K562 (cell line): ENCODE data around the gene KLK2. TPM values are rescaled to one million over a fixed set of nuclear protein-coding genes. Genes with fewer than 3 reads are reported as not detected.

ENCODE experiments used
- CBX3 ChIP-seq, 2 experiments: IDR thresholded peaks; 1 replicate in 1 of 2; 2 replicates in 1 of 2; pipeline ENCODE4 v1.6.1; 2012; ENCODE audit warnings: inconsistent platforms in 2 of 2, low read length in 2 of 2, borderline replicate concordance in 1 of 2, control low read depth in 1 of 2
- CREBBP ChIP-seq: IDR thresholded peaks from one replicate; pipeline ENCODE4 v1.6.1; 2012; ENCODE audit warnings: low read depth, mild to moderate bottlenecking, control low read depth, inconsistent platforms, low read length
- GATAD2A ChIP-seq: fragments of 450-650 bp; IDR thresholded peaks from 2 replicates; pipeline ENCODE4 v1.6.1; 2017
- GMEB1 ChIP-seq: fragments of 250-450 bp; sonication (Bioruptor Pico); IDR thresholded peaks from 2 replicates; pipeline ENCODE4 v1.4.0; 2020; ENCODE audit warnings: mild to moderate bottlenecking
- KAT8 ChIP-seq: fragments of 450-650 bp; IDR thresholded peaks from 2 replicates; pipeline ENCODE4 v1.6.1; 2016; ENCODE audit warnings: low read depth, mild to moderate bottlenecking
- KLF1 ChIP-seq: fragments of 450-650 bp; IDR thresholded peaks from 2 replicates; pipeline ENCODE4 v1.6.1; 2016; ENCODE audit warnings: missing genetic modification characterization, missing compliant biosample characterization
- L3MBTL2 ChIP-seq: fragments of 450-650 bp; IDR thresholded peaks from 2 replicates; pipeline ENCODE4 v1.6.1; 2016; ENCODE audit warnings: mild to moderate bottlenecking, moderate library complexity
- TBP ChIP-seq: optimal IDR thresholded peaks from 2 replicates; pipeline ENCODE3; 2011; ENCODE audit warnings: low read depth, low read length, improper control_type of control experiment
- ZBED1 ChIP-seq: IDR thresholded peaks from 2 replicates; pipeline ENCODE4 v1.6.1; 2014
- ZBTB26 ChIP-seq: fragments of 450-650 bp; formaldehyde crosslinking; IDR thresholded peaks from 2 replicates; pipeline ENCODE4 v1.4.0; 2022; ENCODE audit warnings: missing genetic modification characterization
- polyA plus RNA-seq, 8 experiments: library from polyadenylated mRNA; depleted of rRNA in 4 of 8; stranded (reverse) in 5 of 8; unstranded in 3 of 8; fragments of >200 nt; fragmentation: Nextera tagmentation in 2 of 8; fragmentation: Illumina TruSeq in 1 of 8; extraction: Ambion mirVana in 2 of 8; extraction: Trizol in 1 of 8; gene quantifications; 2 replicates each; pipeline versions ENCODE4 v1.2.1 to v1.2.3, GENCODE V29; 2011 to 2014; ENCODE audit warnings: inconsistent platforms in 1 of 8, missing spikeins in 1 of 8
- total RNA-seq, 7 experiments: library from RNA; depleted of rRNA in 6 of 7; stranded (reverse); fragments of >200 nt in 6 of 7; fragmentation: Illumina TruSeq in 2 of 7; extraction: Trizol in 2 of 7; gene quantifications; 2 replicates each; pipeline versions ENCODE4 v1.2.1 to v1.2.3, GENCODE V29; 2011 to 2021; ENCODE audit warnings: low replicate concordance in 1 of 7
- TF ChIP-seq, protein P1 (sequence below): fragments of 200-600 bp; sonication (generic); IDR thresholded peaks from one replicate; pipeline ENCODE4 v1.6.1; 2012; ENCODE audit warnings: mild to moderate bottlenecking, low read depth, low read length, inconsistent platforms
- TF ChIP-seq, protein P2 (sequence below), 2 experiments: fragments of 450-650 bp in 1 of 2; IDR thresholded peaks; 2 replicates each; pipeline ENCODE4 v1.6.1; 2011 to 2017; ENCODE audit warnings: low read depth in 2 of 2, antibody characterized with exemption in 1 of 2, borderline replicate concordance in 1 of 2, low read length in 1 of 2, mild to moderate bottlenecking in 1 of 2, mixed read lengths in 1 of 2; ENCODE audit not compliant: control insufficient read depth in 1 of 2

KLK2 gene
- total and polyA plus RNA-seq, 9 of the 15 experiments (the other 6 are each of a cell fraction or from before 2014, with no cell fraction given): 0.11 to 0.47 (median 0.23) TPM; not detected in 1

DNA sequence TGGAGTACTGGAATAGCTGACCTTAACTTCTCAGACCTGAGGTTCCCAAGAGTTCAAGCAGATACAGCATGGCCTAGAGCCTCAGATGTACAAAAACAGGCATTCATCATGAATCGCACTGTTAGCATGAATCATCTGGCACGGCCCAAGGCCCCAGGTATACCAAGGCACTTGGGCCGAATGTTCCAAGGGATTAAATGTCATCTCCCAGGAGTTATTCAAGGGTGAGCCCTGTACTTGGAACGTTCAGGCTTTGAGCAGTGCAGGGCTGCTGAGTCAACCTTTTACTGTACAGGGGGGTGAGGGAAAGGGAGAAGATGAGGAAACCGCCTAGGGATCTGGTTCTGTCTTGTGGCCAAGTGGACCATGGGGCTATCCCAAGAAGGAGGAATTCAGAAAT lies 12.2 kb upstream of the KLK2 start (continued):
- TF ChIP-seq, protein P1, sequence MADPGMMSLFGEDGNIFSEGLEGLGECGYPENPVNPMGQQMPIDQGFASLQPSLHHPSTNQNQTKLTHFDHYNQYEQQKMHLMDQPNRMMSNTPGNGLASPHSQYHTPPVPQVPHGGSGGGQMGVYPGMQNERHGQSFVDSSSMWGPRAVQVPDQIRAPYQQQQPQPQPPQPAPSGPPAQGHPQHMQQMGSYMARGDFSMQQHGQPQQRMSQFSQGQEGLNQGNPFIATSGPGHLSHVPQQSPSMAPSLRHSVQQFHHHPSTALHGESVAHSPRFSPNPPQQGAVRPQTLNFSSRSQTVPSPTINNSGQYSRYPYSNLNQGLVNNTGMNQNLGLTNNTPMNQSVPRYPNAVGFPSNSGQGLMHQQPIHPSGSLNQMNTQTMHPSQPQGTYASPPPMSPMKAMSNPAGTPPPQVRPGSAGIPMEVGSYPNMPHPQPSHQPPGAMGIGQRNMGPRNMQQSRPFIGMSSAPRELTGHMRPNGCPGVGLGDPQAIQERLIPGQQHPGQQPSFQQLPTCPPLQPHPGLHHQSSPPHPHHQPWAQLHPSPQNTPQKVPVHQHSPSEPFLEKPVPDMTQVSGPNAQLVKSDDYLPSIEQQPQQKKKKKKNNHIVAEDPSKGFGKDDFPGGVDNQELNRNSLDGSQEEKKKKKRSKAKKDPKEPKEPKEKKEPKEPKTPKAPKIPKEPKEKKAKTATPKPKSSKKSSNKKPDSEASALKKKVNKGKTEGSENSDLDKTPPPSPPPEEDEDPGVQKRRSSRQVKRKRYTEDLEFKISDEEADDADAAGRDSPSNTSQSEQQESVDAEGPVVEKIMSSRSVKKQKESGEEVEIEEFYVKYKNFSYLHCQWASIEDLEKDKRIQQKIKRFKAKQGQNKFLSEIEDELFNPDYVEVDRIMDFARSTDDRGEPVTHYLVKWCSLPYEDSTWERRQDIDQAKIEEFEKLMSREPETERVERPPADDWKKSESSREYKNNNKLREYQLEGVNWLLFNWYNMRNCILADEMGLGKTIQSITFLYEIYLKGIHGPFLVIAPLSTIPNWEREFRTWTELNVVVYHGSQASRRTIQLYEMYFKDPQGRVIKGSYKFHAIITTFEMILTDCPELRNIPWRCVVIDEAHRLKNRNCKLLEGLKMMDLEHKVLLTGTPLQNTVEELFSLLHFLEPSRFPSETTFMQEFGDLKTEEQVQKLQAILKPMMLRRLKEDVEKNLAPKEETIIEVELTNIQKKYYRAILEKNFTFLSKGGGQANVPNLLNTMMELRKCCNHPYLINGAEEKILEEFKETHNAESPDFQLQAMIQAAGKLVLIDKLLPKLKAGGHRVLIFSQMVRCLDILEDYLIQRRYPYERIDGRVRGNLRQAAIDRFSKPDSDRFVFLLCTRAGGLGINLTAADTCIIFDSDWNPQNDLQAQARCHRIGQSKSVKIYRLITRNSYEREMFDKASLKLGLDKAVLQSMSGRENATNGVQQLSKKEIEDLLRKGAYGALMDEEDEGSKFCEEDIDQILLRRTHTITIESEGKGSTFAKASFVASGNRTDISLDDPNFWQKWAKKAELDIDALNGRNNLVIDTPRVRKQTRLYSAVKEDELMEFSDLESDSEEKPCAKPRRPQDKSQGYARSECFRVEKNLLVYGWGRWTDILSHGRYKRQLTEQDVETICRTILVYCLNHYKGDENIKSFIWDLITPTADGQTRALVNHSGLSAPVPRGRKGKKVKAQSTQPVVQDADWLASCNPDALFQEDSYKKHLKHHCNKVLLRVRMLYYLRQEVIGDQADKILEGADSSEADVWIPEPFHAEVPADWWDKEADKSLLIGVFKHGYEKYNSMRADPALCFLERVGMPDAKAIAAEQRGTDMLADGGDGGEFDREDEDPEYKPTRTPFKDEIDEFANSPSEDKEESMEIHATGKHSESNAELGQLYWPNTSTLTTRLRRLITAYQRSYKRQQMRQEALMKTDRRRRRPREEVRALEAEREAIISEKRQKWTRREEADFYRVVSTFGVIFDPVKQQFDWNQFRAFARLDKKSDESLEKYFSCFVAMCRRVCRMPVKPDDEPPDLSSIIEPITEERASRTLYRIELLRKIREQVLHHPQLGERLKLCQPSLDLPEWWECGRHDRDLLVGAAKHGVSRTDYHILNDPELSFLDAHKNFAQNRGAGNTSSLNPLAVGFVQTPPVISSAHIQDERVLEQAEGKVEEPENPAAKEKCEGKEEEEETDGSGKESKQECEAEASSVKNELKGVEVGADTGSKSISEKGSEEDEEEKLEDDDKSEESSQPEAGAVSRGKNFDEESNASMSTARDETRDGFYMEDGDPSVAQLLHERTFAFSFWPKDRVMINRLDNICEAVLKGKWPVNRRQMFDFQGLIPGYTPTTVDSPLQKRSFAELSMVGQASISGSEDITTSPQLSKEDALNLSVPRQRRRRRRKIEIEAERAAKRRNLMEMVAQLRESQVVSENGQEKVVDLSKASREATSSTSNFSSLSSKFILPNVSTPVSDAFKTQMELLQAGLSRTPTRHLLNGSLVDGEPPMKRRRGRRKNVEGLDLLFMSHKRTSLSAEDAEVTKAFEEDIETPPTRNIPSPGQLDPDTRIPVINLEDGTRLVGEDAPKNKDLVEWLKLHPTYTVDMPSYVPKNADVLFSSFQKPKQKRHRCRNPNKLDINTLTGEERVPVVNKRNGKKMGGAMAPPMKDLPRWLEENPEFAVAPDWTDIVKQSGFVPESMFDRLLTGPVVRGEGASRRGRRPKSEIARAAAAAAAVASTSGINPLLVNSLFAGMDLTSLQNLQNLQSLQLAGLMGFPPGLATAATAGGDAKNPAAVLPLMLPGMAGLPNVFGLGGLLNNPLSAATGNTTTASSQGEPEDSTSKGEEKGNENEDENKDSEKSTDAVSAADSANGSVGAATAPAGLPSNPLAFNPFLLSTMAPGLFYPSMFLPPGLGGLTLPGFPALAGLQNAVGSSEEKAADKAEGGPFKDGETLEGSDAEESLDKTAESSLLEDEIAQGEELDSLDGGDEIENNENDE: no peak
- TF ChIP-seq GATAD2A (no peak), L3MBTL2 (no peak), ZBED1 (no peak), TBP (no peak), KLF1 (no peak), CBX3 (IDR thresholded peaks at IDR 0.05; ENCODE audit: borderline replicate concordance in 1 of 2, low read length in 2 of 2) (no peak), GMEB1 (CRISPR knock-in tag) (no peak), CREBBP (no peak), ZBTB26 (CRISPR knock-in tag) (no peak), KAT8 (no peak)
- TF ChIP-seq, protein P2, sequence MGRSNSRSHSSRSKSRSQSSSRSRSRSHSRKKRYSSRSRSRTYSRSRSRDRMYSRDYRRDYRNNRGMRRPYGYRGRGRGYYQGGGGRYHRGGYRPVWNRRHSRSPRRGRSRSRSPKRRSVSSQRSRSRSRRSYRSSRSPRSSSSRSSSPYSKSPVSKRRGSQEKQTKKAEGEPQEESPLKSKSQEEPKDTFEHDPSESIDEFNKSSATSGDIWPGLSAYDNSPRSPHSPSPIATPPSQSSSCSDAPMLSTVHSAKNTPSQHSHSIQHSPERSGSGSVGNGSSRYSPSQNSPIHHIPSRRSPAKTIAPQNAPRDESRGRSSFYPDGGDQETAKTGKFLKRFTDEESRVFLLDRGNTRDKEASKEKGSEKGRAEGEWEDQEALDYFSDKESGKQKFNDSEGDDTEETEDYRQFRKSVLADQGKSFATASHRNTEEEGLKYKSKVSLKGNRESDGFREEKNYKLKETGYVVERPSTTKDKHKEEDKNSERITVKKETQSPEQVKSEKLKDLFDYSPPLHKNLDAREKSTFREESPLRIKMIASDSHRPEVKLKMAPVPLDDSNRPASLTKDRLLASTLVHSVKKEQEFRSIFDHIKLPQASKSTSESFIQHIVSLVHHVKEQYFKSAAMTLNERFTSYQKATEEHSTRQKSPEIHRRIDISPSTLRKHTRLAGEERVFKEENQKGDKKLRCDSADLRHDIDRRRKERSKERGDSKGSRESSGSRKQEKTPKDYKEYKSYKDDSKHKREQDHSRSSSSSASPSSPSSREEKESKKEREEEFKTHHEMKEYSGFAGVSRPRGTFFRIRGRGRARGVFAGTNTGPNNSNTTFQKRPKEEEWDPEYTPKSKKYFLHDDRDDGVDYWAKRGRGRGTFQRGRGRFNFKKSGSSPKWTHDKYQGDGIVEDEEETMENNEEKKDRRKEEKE (IDR thresholded peaks at IDR 0.05; ENCODE audit: borderline replicate concordance in 1 of 2, control insufficient read depth in 1 of 2, low read depth in 2 of 2, low read length in 1 of 2): no peak
